H9 (cell line): ENCODE results near the gene MTARC2. TPM values are rescaled to one million over a fixed set of nuclear protein-coding genes. Genes with fewer than 3 reads are reported as not detected.

Experiments
- DNase-seq: peaks from one replicate; pipeline ENCODE4 v3.0.0-alpha.2; 2017
- H2AFZ ChIP-seq: one replicate; pipeline ENCODE4 v1.6.1; 2013; ENCODE audit warnings: mild to moderate bottlenecking, low read length, control low read depth, moderate library complexity
- H2AK5ac ChIP-seq: 2 replicates; pipeline ENCODE4 v1.6.1; 2013; ENCODE audit warnings: low read length, control low read depth, mixed read lengths; ENCODE audit not compliant: insufficient read length
- H2BK120ac ChIP-seq: one replicate; pipeline ENCODE4 v1.6.1; 2013; ENCODE audit warnings: low read depth, mild to moderate bottlenecking, low read length, control low read depth, inconsistent platforms; ENCODE audit not compliant: poor library complexity, severe bottlenecking
- H2BK12ac ChIP-seq: 2 replicates; pipeline ENCODE4 v1.6.1; 2013; ENCODE audit warnings: low read length, control low read depth, mixed read lengths, low read depth; ENCODE audit not compliant: insufficient read length
- H2BK15ac ChIP-seq: 2 replicates; pipeline ENCODE4 v1.6.1; 2013; ENCODE audit warnings: low read depth, low read length, control low read depth
- H2BK20ac ChIP-seq: one replicate; pipeline ENCODE4 v1.6.1; 2013; ENCODE audit warnings: low read depth, mild to moderate bottlenecking, low read length, control low read depth, inconsistent platforms; ENCODE audit not compliant: poor library complexity, severe bottlenecking
- H2BK5ac ChIP-seq: 2 replicates; pipeline ENCODE4 v1.6.1; 2013; ENCODE audit warnings: low read length, control low read depth, mixed read lengths; ENCODE audit not compliant: insufficient read length
- H3K14ac ChIP-seq: 2 replicates; pipeline ENCODE4 v1.6.1; 2013; ENCODE audit warnings: low read length, control low read depth; ENCODE audit not compliant: insufficient read depth
- H3K18ac ChIP-seq: 2 replicates; pipeline ENCODE4 v1.6.1; 2013; ENCODE audit warnings: low read depth, mild to moderate bottlenecking, mixed read lengths, low read length, control low read depth; ENCODE audit not compliant: insufficient read length
- H3K23ac ChIP-seq: 2 replicates; pipeline ENCODE4 v1.6.1; 2013; ENCODE audit warnings: low read length, control low read depth, mixed read lengths, low read depth; ENCODE audit not compliant: insufficient read length
- H3K23me2 ChIP-seq: 2 replicates; pipeline ENCODE4 v1.6.1; 2013; ENCODE audit warnings: low read depth, mild to moderate bottlenecking, mixed read lengths, low read length, control low read depth; ENCODE audit not compliant: insufficient read length, poor library complexity, severe bottlenecking
- H3K27ac ChIP-seq: 2 replicates; pipeline ENCODE4 v1.5.1; 2013; ENCODE audit warnings: low read length, control low read depth, mixed read lengths, low read depth; ENCODE audit not compliant: insufficient read length
- H3K27me3 ChIP-seq: 2 replicates; pipeline ENCODE4 v1.6.1; 2013; ENCODE audit warnings: low read length, control low read depth, inconsistent platforms; ENCODE audit not compliant: insufficient read depth
- H3K4ac ChIP-seq: 2 replicates; pipeline ENCODE4 v1.6.1; 2013; ENCODE audit warnings: low read depth, mild to moderate bottlenecking, control low read depth, inconsistent platforms, low read length, moderate library complexity
- H3K4me1 ChIP-seq: 2 replicates; pipeline ENCODE4 v1.6.1; 2013; ENCODE audit warnings: low read length, control low read depth, inconsistent platforms; ENCODE audit not compliant: insufficient read depth
- H3K4me2 ChIP-seq: 2 replicates; pipeline ENCODE4 v1.6.1; 2013; ENCODE audit warnings: low read length, control low read depth, mixed read lengths; ENCODE audit not compliant: insufficient read length, insufficient read depth
- H3K56ac ChIP-seq: 2 replicates; pipeline ENCODE4 v1.6.1; 2013; ENCODE audit warnings: low read depth, mild to moderate bottlenecking, mixed read lengths, low read length, control low read depth; ENCODE audit not compliant: insufficient read length
- H3K79me1 ChIP-seq: 2 replicates; pipeline ENCODE4 v1.6.1; 2013; ENCODE audit warnings: low read depth, mild to moderate bottlenecking, moderate library complexity, low read length, control low read depth, inconsistent platforms; ENCODE audit not compliant: insufficient read depth, poor library complexity, severe bottlenecking
- H3K79me2 ChIP-seq: 2 replicates; pipeline ENCODE4 v1.6.1; 2013; ENCODE audit warnings: low read length, control low read depth, inconsistent platforms; ENCODE audit not compliant: insufficient read depth
- H3K9ac ChIP-seq: 2 replicates; pipeline ENCODE4 v1.6.1; 2013; ENCODE audit warnings: low read length, control low read depth, mixed read lengths; ENCODE audit not compliant: insufficient read length; ENCODE audit errors: extremely low read depth
- H3K9me3 ChIP-seq: one replicate; pipeline ENCODE4 v1.6.1; 2013; ENCODE audit warnings: low read depth, low read length, inconsistent platforms; ENCODE audit not compliant: control insufficient read depth
- H3T11ph ChIP-seq: one replicate; pipeline ENCODE4 v1.6.1; 2013; ENCODE audit warnings: mild to moderate bottlenecking, low read length, control low read depth, inconsistent platforms
- H4K20me1 ChIP-seq: one replicate; pipeline ENCODE4 v1.6.1; 2013; ENCODE audit not compliant: control insufficient read depth, insufficient read length, insufficient read depth
- H4K5ac ChIP-seq: 2 replicates; pipeline ENCODE4 v1.6.1; 2013; ENCODE audit warnings: low read depth, mild to moderate bottlenecking, mixed read lengths, low read length, control low read depth; ENCODE audit not compliant: insufficient read length
- H4K8ac ChIP-seq: replicated peaks from 2 replicates; pipeline ENCODE4 v1.6.1; 2013; ENCODE audit warnings: low read length, control low read depth, mixed read lengths, low read depth; ENCODE audit not compliant: insufficient read length
- H4K91ac ChIP-seq: 2 replicates; pipeline ENCODE4 v1.6.1; 2013; ENCODE audit warnings: low read depth, mild to moderate bottlenecking, moderate library complexity, mixed read lengths, low read length, control low read depth; ENCODE audit not compliant: insufficient read length
- H3K27ac Mint-ChIP-seq, 3 experiments: 2 replicates in 2 of 3; 3 replicates in 1 of 3; pipeline ENCODE4 v1.8.0; 2020 to 2021; ENCODE audit warnings: mixed read lengths in 3 of 3, mild to moderate bottlenecking in 1 of 3, moderate library complexity in 1 of 3
- H3K27me3 Mint-ChIP-seq: 2 replicates; pipeline ENCODE4 v1.8.0; 2021; ENCODE audit warnings: low read depth, mild to moderate bottlenecking, moderate library complexity, mixed read lengths
- H3K36me3 Mint-ChIP-seq, 3 experiments: 2 replicates in 2 of 3; 3 replicates in 1 of 3; pipeline ENCODE4 v1.8.0; 2020 to 2021; ENCODE audit warnings: low read depth in 3 of 3, mixed read lengths in 3 of 3; ENCODE audit not compliant: insufficient read depth in 1 of 3
- H3K4me1 Mint-ChIP-seq, 2 experiments: 2 replicates each; pipeline ENCODE4 v1.8.0; 2020; ENCODE audit warnings: mixed read lengths in 2 of 2
- H3K4me3 Mint-ChIP-seq, 2 experiments: 2 replicates in 1 of 2; 3 replicates in 1 of 2; pipeline ENCODE4 v1.8.0; 2020 to 2021; ENCODE audit warnings: mild to moderate bottlenecking in 2 of 2, mixed read lengths in 2 of 2, moderate library complexity in 1 of 2
- H3K9me3 Mint-ChIP-seq, 2 experiments: 2 replicates in 1 of 2; 3 replicates in 1 of 2; pipeline ENCODE4 v1.8.0; 2020; ENCODE audit warnings: mild to moderate bottlenecking in 2 of 2, mixed read lengths in 2 of 2, moderate library complexity in 1 of 2
- WGBS: extraction: QIAGEN DNeasy Blood & Tissue Kit; methylation state at CpG from one replicate; pipeline ENCODE4 v1.1.7; 2013; ENCODE audit warnings: missing lambda C conversion rate, low lambda C conversion rate, mixed read lengths; ENCODE audit not compliant: insufficient read length; ENCODE audit errors: extremely low coverage; 5-methylcytosine and 5-hydroxymethylcytosine counted together
- total RNA-seq: library from RNA; stranded (reverse); gene quantifications from 2 replicates; pipeline ENCODE4 v1.2.1, GENCODE V29; 2021
- TF ChIP-seq, protein P1 (sequence below): fragments of 200-600 bp; sonication (generic); conservative IDR thresholded peaks from 3 replicates; pipeline ENCODE4 v1.8.0; 2021; ENCODE audit warnings: antibody characterized with exemption, mild to moderate bottlenecking

MTARC2 gene
- total RNA-seq, 1 experiment from 2014 or later: 7.7 TPM

DNA sequence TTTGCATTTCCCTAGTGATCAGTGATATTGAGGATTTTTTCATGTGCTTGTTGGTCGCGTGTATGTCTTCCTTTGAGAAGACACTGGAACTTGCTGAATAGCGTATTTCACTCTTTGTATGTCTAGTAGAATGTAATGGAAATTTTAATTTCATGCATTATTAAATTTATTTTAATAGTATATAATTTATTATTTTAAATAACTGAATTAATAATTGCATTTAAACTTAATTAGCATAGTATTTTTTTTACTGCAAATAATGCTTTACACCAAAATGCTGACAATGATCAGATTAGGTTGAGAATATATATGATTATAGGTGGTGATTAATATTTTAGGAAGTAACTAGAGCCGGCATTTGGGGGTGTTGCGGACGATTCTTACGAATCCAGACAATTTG, 28.1 kb downstream of the MTARC2 start:
- Histone ChIP-seq H3K9me3 (no peaks in the 10 kb centered on the region), H3K23me2 (no peaks in the 10 kb centered on the region), H3T11ph (no peak overlapping the region), H2BK5ac (no peak overlapping the region), H3K27me3 (no peaks in the 10 kb centered on the region), H3K79me1 (no peaks in the 10 kb centered on the region), H2BK20ac (no peak overlapping the region), H4K91ac (no peak overlapping the region), H3K4me1 (no peaks in the 10 kb centered on the region), H4K20me1 (no peaks in the 10 kb centered on the region), H2AFZ (no peak overlapping the region), H4K5ac (no peak overlapping the region), H3K56ac (no peak overlapping the region), H2BK12ac (no peak overlapping the region), H3K23ac (no peak overlapping the region), H3K27ac (no peak overlapping the region), H3K4ac (no peak overlapping the region), H3K18ac (no peak overlapping the region), H3K14ac (no peak overlapping the region), H2BK120ac (no peak overlapping the region), H3K4me2 (no peak overlapping the region), H3K79me2 (no peaks in the 10 kb centered on the region), H3K9ac (no peak overlapping the region), H4K8ac (no peak overlapping the region), H2AK5ac (no peak overlapping the region), H2BK15ac (no peak overlapping the region)
- H3K9me3 Mint-ChIP-seq: no peaks in the 10 kb centered on the region
- no peak for DNase-seq
- WGBS: 100% methylated on average over 2 of the region's 7 CpGs
- peaks cover 17 to 18% of the 10 kb centered on the region in 2 experiments; a peak in 3 of 4 replicates for H3K4me1 Mint-ChIP-seq
- H3K36me3 Mint-ChIP-seq: no peaks in the 10 kb centered on the region; a peak in 2 of 7 replicates
- 0 out of 2 replicates have a peak, but pooled peaks cover 2% of the 10 kb centered on the region for H3K27me3 Mint-ChIP-seq
- no peak overlapping the region for H3K27ac Mint-ChIP-seq
- TF ChIP-seq, protein P1, sequence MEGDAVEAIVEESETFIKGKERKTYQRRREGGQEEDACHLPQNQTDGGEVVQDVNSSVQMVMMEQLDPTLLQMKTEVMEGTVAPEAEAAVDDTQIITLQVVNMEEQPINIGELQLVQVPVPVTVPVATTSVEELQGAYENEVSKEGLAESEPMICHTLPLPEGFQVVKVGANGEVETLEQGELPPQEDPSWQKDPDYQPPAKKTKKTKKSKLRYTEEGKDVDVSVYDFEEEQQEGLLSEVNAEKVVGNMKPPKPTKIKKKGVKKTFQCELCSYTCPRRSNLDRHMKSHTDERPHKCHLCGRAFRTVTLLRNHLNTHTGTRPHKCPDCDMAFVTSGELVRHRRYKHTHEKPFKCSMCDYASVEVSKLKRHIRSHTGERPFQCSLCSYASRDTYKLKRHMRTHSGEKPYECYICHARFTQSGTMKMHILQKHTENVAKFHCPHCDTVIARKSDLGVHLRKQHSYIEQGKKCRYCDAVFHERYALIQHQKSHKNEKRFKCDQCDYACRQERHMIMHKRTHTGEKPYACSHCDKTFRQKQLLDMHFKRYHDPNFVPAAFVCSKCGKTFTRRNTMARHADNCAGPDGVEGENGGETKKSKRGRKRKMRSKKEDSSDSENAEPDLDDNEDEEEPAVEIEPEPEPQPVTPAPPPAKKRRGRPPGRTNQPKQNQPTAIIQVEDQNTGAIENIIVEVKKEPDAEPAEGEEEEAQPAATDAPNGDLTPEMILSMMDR: no peak
- H3K4me3 Mint-ChIP-seq: no peak overlapping the region
